BLaER1 (cell line): ENCODE measurements around the gene IFT20.
A peak's percentile ranks its signal among the peaks of the same experiment; 100 is the strongest.

Experiments used
- H3K27ac ChIP-seq: shearing (Covaris generic); formaldehyde crosslinking; 2 replicates; pipeline ENCODE4 v1.8.1; 2022
- H3K27me3 ChIP-seq: shearing (Covaris generic); formaldehyde crosslinking; 2 replicates; pipeline ENCODE4 v1.8.1; 2022
- H3K36me3 ChIP-seq: shearing (Covaris generic); formaldehyde crosslinking; 2 replicates; pipeline ENCODE4 v1.8.1; 2022
- H3K4me1 ChIP-seq: shearing (Covaris generic); formaldehyde crosslinking; 2 replicates; pipeline ENCODE4 v1.8.1; 2022
- H3K4me2 ChIP-seq: shearing (Covaris generic); formaldehyde crosslinking; 2 replicates; pipeline ENCODE4 v1.8.1; 2022
- H3K4me3 ChIP-seq: shearing (Covaris generic); formaldehyde crosslinking; 2 replicates; pipeline ENCODE4 v1.8.1; 2022
- H3K9ac ChIP-seq: shearing (Covaris generic); formaldehyde crosslinking; 2 replicates; pipeline ENCODE4 v1.8.1; 2022
- H3K9me3 ChIP-seq: shearing (Covaris generic); formaldehyde crosslinking; 2 replicates; pipeline ENCODE4 v1.8.1; 2022
- H4K20me1 ChIP-seq: shearing (Covaris generic); formaldehyde crosslinking; 2 replicates; pipeline ENCODE4 v1.8.1; 2022
- Cebpa-rat ChIP-seq: shearing (Covaris generic); IDR thresholded peaks from 2 replicates; pipeline ENCODE4 v1.8.1; 2022

IFT20 gene

DNA sequence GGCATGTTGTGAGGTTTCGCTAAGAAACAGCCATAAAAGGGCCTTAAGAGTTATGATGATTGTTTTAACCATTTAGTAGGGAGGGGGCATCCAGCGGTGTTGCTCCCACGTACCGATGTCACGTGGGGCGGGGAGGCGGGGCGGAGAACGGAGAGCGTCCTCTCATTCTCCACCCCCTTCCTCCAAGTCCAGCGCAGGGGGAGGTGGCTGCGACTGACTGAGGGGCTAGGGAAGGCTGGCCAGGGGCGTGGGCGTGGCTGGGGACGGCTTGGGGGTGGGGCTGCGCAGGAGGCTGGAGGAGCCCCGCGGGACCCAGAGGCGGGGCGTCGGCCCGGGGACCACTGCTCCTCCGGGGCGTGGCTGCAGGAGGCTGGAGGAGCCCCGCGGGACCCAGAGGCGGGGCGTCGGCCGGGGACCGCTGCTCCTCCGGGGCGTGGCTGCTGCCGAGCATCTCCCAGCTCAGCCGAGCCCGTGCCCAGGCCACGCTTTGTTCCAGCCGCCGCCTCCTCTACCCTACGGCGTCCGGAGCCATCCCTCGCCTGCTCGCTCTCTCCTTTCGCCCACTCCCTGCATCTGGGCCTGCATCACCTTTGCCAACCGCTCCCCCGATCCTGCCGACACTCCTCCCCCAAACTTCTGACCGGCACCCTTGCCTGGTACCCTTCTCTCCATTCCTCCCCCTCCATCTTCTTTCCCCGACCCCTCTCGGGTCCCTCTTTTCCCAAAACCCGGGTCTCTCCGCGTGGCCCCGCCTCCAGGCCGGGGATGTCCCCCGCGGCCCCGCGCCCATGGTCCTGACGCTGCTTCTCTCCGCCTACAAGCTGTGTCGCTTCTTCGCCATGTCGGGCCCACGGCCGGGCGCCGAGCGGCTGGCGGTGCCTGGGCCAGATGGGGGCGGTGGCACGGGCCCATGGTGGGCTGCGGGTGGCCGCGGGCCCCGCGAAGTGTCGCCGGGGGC is 36.3 kb upstream of the IFT20 start, which contains the start of gene SARM1:
Gene SARM1, plus strand, starts transcription at position 450 of the 958 bp plus-strand sequence. Its CDS starts 339 bp downstream, at position 789.
- Histone ChIP-seq H3K36me3 (peaks cover 10% of the 10 kb centered on the region; the same call in 1 of the 2 replicates), H3K4me2 (peak within 1 kb of the TSS; percentile 95), H3K9ac (peak within 1 kb of the TSS; percentile 73), H3K4me1 (peaks cover 32% of the 10 kb centered on the region), H4K20me1 (peaks cover 49% of the 10 kb centered on the region), H3K9me3 (no peaks in the 10 kb centered on the region), H3K27me3 (no peaks in the 10 kb centered on the region), H3K4me3 (peak within 1 kb of the TSS; percentile 77), H3K27ac (peak within 1 kb of the TSS; percentile 64)
- TF ChIP-seq Cebpa-rat = no peak

DNA sequence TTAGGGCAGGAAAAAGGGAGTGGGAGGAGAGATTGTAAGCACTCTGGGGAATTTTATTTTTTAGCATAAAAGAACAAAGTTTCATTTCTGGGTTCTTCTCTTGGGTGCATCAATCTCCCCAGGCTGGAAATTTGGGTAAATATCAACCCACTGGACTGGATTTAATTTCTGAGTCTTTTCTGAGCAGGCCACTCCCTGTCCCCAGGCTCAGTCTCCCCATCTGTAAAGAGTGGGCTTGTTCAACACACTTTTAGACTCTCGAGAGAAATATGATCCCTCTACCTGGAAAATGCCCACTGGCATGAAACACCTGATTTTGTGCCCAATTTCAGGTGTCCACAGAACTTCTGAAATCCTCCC is 35.5 kb upstream of the IFT20 start:
- Histone ChIP-seq H3K4me3 (peak overlapping the region; percentile 77), H3K36me3 (peaks cover 10% of the 10 kb centered on the region; the same call in 1 of the 2 replicates), H3K27ac (no peak overlapping the region), H4K20me1 (peaks cover 43% of the 10 kb centered on the region), H3K4me2 (peak overlapping the region; percentile 95), H3K4me1 (peaks cover 32% of the 10 kb centered on the region), H3K9me3 (no peaks in the 10 kb centered on the region), H3K27me3 (no peaks in the 10 kb centered on the region), H3K9ac (no peak overlapping the region)
- no peak for TF ChIP-seq Cebpa-rat

DNA sequence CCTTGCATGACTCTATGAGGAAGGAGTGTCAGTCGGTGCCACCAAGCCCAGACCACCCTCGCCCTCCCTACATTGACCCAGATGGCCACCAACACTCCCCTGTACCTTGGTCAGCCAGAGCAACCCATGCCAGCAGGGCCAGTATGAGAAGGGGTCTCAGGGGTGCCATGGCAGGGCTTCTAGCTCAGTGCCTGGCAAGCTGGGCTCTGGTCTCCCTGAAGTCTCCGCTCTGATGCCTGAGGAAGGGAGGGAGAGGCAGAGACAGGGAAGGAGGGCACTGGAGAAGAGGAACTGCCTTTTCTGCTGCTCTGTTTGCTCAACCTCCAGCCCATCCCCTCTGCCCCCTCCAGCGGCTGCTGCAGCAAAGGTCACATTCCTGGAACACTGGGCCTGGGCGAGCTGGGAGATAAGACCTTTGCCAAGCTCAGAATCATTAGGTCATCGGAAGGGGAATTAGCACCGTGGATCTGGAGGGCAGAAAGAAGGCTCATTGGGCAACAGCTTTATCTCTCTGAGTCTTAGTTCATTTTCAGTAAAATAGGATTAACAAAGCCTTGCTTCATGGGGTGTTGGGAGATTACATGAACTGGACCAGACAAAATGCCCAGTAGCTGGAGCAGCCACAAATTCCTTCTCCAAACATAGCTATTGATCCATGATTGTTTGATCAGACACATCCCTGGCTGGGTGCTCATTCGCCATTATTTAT is 34.9 kb upstream of the IFT20 start, which contains the start of gene VTN:
Gene VTN, minus strand, starts transcription at position 273 of the 709 bp plus-strand sequence. Its CDS starts 104 bp downstream, at position 169.
- H3K4me1 ChIP-seq = peaks cover 32% of the 10 kb centered on the region
- TF ChIP-seq Cebpa-rat = no peak
- H3K27ac ChIP-seq = no peak within 1 kb of the TSS
- peaks cover 15% of the 10 kb centered on the region; the same call in 1 of the 2 replicates for H3K36me3 ChIP-seq
- no peak within 1 kb of the TSS for H3K9ac ChIP-seq
- no peaks in the 10 kb centered on the region for H3K9me3 ChIP-seq
- H3K27me3 ChIP-seq = no peaks in the 10 kb centered on the region
- H4K20me1 ChIP-seq = peaks cover 38% of the 10 kb centered on the region
- peak within 1 kb of the TSS; percentile 95 for H3K4me2 ChIP-seq
- H3K4me3 ChIP-seq = peak within 1 kb of the TSS; percentile 77

DNA sequence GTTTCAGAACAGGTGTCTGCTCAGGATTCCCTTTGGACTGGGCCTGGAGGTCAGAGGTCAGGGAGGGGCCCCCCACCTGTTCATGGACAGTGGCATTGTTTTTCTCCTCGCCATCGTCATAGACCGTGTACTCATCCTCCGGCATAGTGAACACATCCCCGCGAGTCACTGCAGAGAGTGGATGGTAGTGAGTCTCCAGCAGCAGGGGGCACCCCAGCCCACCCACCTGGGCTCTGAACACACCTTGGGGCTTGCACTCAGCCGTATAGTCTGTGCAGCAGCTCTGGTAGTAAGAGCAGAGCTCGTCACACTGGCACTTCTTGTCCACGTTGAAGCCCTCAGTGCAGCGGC is 34.4 kb upstream of the IFT20 start:
- Histone ChIP-seq H3K4me1 (peaks cover 32% of the 10 kb centered on the region), H3K4me2 (no peak overlapping the region), H3K27me3 (no peaks in the 10 kb centered on the region), H3K4me3 (no peak overlapping the region), H3K9ac (no peak overlapping the region), H3K27ac (no peak overlapping the region), H4K20me1 (peaks cover 32% of the 10 kb centered on the region), H3K9me3 (no peaks in the 10 kb centered on the region), H3K36me3 (peaks cover 15% of the 10 kb centered on the region; the same call in 1 of the 2 replicates)
- no peak for TF ChIP-seq Cebpa-rat

DNA sequence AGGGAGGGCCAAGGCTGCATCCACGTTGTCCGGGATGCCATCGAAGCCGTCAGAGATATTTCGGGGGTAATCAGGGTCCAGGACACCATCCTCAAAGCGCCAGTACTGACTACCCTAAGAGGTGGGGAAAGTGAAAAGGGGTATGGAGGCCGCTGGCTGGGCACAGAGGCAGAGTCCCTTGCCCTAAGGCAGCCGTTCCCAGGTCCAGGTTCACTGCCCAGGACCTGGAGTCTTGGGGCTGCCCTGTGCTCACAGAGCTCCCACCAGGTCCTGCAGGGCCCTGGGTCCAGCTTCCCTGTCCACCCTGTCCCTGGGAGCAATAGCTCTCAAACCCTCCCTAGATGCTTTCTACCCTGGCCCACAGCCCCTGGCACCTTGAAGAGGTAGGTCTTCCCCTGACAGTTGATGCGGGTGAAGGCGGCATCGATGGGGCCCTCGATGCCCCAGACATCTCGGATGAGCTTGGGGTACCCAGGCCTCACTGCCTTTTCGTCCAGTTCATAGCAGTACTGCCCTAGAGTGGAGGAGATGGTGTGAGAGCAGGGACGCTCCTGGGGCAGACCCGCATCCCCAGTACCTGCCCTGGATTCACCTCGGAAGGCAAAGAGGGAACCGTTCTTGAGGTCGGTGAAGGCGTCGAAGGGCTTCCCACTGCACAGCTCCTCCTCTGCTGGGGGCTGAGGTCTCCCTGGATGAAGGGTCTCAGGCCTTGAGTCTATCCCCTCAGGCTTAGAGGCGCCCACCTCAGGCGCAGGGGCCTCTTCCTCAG is 33.8 kb upstream of the IFT20 start:
- no peak for TF ChIP-seq Cebpa-rat
- Histone ChIP-seq H3K27ac (no peak overlapping the region), H3K27me3 (no peaks in the 10 kb centered on the region), H3K4me1 (peaks cover 32% of the 10 kb centered on the region), H3K36me3 (peaks cover 16% of the 10 kb centered on the region), H3K4me2 (no peak overlapping the region), H4K20me1 (peaks cover 27% of the 10 kb centered on the region), H3K4me3 (no peak overlapping the region), H3K9me3 (no peaks in the 10 kb centered on the region), H3K9ac (0 out of 2 replicates have a peak overlapping the region, but pooled peaks have one; percentile 15)

DNA sequence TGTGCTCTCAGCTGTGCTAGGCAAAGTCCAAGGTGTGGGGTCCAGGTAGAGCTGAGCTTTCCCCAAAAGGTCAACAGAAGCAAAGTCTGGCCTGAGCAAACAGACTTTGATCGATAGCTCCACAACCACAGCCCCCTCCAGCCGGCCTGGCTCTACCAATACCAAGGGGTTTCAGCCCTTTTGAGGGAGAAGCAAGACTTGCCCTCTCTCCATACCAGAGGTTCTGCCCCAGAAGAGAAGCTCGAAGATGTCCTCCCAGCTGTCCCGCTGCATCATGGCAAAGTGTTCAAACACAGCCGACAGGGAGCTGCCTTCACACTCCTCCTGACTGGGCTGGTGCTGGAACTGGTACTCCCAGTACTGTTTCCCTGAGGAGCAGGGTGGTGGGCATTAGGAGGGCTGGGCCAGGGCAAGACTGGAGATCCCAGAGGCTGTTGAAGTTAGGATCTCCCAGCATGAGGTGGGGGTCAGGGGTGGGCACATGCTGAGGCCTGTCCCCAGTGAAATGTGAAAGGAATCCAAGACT is 33.1 kb upstream of the IFT20 start:
- Histone ChIP-seq H3K27me3 (no peaks in the 10 kb centered on the region), H3K27ac (no peak overlapping the region), H3K36me3 (peaks cover 23% of the 10 kb centered on the region), H3K4me1 (peaks cover 27% of the 10 kb centered on the region), H3K9me3 (no peaks in the 10 kb centered on the region), H3K4me3 (no peak overlapping the region), H3K4me2 (no peak overlapping the region), H4K20me1 (peaks cover 19% of the 10 kb centered on the region), H3K9ac (0 out of 2 replicates have a peak overlapping the region, but pooled peaks have one; percentile 15)
- no peak for TF ChIP-seq Cebpa-rat

DNA sequence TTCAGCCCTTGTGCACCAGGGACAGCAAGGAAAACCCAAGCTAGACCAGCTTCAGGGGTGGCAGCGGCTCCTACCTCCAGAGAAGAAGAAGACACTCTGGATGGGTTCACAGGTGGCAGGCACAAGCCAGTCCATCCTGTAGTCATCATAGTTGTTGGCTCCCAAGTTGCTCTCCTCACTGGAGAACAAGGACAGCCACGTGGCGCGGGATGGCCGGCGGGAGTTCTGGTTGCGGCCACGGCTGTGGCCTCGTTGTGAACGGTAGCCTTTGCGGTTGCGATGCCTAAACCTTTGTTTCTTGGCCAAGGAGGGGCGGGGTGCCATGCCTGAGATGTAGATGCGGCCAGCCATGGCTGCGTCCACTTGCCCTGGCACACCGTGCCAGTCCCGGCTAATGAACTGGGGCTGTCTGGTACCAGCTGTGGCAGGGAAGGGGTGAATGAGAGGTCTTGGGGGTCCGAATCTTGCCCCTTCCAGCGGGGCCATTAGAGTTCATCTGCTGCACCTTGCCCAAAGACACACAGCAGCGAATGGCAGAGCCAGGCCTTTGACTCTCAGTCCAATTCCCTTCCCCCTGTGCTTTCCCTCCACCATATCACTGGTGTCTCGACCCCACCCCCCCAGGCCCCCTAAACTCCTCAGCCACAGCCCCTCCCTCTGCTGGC is 32.5 kb upstream of the IFT20 start:
- Histone ChIP-seq H3K36me3 (peaks cover 29% of the 10 kb centered on the region), H3K9ac (no peak overlapping the region), H3K27me3 (no peaks in the 10 kb centered on the region), H3K9me3 (no peaks in the 10 kb centered on the region), H4K20me1 (peaks cover 13% of the 10 kb centered on the region), H3K4me3 (no peak overlapping the region), H3K27ac (no peak overlapping the region), H3K4me1 (peaks cover 21% of the 10 kb centered on the region), H3K4me2 (no peak overlapping the region)
- TF ChIP-seq Cebpa-rat = no peak

DNA sequence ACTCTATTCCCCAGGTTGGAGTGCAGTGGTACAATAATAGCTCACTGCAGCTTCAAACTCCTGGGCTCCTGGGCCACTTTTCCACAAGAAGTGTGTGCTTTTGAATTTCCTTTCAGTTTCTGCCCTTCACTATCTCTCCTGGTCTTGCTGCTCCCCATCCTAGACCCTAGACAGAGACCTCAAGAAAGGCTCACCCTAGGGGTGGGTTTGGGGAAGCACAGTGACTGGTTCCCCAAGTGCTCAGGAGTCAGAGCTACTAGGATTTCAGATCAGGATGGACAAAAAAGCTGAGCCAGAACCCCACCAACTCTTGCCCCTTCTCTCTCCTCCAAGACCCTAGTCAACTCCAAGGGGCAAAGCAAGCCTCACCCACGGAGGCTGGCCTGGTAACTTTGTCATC is 31.3 kb upstream of the IFT20 start:
- H4K20me1 ChIP-seq = 0 out of 2 replicates have a peak, but pooled peaks cover 6% of the 10 kb centered on the region

DNA sequence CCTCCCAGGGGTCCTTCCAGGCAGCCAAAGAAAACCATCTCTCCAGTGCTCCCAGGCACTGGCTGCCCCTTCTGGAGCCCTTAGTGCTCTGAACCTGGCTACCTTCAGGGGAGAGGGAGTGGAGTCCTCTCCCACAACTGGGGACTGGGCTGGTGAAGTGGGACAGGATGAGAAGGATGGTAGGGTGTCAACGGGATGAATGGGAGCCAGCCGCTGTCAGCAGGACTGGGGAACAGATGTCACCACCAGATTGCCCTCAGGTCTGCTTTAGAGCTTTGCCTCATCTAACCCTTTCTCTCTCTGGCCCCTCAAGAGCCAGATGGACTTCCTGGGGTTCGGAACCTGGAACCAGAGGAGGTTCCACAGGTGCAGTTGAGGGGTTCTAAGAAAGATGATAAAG is 30.2 kb upstream of the IFT20 start:
- 0 out of 2 replicates have a peak, but pooled peaks cover 6% of the 10 kb centered on the region for H4K20me1 ChIP-seq
- TF ChIP-seq Cebpa-rat = no peak
- peaks cover 52% of the 10 kb centered on the region for H3K36me3 ChIP-seq
- no peaks in the 10 kb centered on the region for H3K9me3 ChIP-seq
- no peak overlapping the region for H3K27ac ChIP-seq
- no peaks in the 10 kb centered on the region for H3K27me3 ChIP-seq
- H3K4me2 ChIP-seq = no peak overlapping the region
- H3K4me3 ChIP-seq = no peak overlapping the region
- H3K9ac ChIP-seq = no peak overlapping the region
- H3K4me1 ChIP-seq = peaks cover 7% of the 10 kb centered on the region

More for the DNA sequence above, 31.3 kb upstream of the IFT20 start:
- H3K27ac ChIP-seq = no peak overlapping the region
- H3K9ac ChIP-seq = no peak overlapping the region
- no peak overlapping the region for H3K4me2 ChIP-seq
- peaks cover 40% of the 10 kb centered on the region for H3K36me3 ChIP-seq
- no peaks in the 10 kb centered on the region for H3K27me3 ChIP-seq
- H3K9me3 ChIP-seq = no peaks in the 10 kb centered on the region
- TF ChIP-seq Cebpa-rat = no peak
- H3K4me3 ChIP-seq = no peak overlapping the region
- peaks cover 14% of the 10 kb centered on the region for H3K4me1 ChIP-seq
